HG03469 (cell line): ENCODE measurements around the gene NEAT1.

Experiments used
- ATAC-seq: cut with Tn5 transposase; IDR thresholded peaks from one replicate; pipeline ENCODE4 v1.9.1; 2021; ENCODE audit warnings: mild to moderate bottlenecking, moderate library complexity, moderate number of reproducible peaks; ENCODE audit not compliant: unreplicated experiment

Gene NEAT1

GRCh38 chr11:65421794-65422632 lies 585 bp upstream of the NEAT1 start:
- no peak for ATAC-seq

GRCh38 chr11:65423516-65424204 lies 1.1 kb downstream of the NEAT1 start:
- no peak for ATAC-seq

- no peak for ATAC-seq
Measured at GRCh38 chr11:65424205-65425104, 1.9 kb downstream of the NEAT1 start.

- no peak for ATAC-seq
Measured at GRCh38 chr11:65425105-65425970, 2.7 kb downstream of the NEAT1 start.

- ATAC-seq: no peak
Measured at GRCh38 chr11:65425971-65426838, 3.6 kb downstream of the NEAT1 start.

GRCh38 chr11:65426839-65427690 lies 4.5 kb downstream of the NEAT1 start:
- ATAC-seq: no peak

GRCh38 chr11:65427691-65428577 lies 5.3 kb downstream of the NEAT1 start:
- ATAC-seq: no peak

DNA sequence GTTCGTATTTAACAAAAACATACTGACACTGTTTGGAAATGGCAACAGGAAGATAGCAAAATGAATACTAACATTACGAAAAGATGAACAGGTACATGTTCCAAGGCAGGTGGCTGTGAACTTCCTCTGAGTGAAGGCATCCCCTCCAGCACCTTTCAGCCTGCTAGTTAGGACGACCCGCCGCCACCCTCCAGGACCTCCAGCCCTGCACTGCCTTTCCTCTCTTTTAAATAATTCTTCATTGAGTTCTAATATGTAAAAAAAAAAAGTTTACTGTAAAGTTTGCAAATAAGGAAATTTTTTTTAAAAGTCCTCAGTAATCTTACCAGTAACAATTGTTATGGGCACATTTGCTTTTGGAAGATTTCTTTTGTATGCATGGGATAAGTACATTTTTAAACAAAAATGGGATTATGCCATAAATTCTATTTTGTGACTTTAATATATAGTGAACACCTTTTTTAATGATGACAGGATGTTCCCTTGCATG lies 6.0 kb downstream of the NEAT1 start:
- ATAC-seq: no peak

DNA sequence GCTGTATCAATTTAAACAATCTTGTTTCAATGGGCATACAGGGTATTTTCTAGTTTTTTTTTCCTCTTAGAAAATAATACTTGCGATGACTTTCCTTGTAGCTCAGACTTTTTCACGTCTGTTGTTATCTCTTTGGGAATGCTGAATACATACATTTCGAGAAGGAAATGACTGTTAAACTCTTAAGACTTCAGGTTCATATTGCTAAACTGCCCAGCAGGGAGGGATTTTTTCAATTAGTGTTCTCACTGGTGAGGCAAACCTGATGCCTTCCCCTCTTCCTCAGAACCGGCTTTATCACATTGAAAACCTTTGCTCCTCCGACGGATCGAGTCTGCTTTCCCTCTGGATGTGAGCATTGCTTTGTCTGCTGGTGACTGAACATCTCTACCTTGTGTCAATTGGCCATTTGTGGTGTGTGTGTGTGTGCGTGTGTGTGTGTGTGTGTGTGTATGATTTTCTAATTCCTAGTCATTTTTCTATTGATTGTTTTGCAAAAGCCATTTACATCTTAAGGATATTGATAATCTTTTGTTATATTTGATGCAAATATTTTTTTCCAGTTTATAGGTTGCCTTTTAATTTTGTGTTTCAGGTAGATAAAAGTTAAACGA lies 6.6 kb downstream of the NEAT1 start:
- no peak for ATAC-seq

GRCh38 chr11:65429724-65430405 lies 7.3 kb downstream of the NEAT1 start:
- no peak for ATAC-seq

GRCh38 chr11:65430406-65431217 lies 8.0 kb downstream of the NEAT1 start:
- ATAC-seq: no peak

DNA sequence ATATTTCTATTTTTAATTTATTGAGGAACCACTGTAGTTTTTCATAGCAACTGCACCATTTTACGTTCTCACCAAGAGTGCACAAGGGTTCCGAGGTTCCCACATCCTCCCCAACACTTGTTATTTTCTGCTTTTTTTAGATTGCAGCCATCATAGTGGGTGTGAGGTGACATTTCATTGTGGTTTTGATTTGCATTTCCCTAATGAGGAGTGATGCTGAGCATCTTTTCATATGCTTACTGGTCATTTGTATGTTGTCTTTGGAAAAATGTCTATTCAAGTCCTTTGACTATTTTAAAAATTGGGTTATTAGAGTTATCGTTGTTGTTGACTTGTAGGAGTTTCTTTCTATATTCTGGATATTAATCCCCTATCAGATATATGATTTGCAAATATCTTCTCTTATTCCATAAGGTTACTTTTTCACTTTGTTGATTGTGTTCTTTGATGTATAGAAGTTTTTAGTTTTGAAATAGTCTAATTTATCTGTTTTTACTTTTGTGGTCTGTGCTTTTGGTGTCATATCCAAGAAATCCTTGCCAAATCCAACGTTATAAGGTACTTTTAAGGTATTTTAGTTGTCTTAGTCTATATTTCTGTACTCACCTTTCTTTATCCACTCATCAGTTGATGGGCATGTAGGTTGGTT lies 9.0 kb downstream of the NEAT1 start:
- ATAC-seq: no peak

GRCh38 chr11:65432100-65432650 lies 9.6 kb downstream of the NEAT1 start:
- no peak for ATAC-seq

- ATAC-seq: no peak
Measured at GRCh38 chr11:65432686-65433582, 10.3 kb downstream of the NEAT1 start.
